ENCODE results near the gene PLCB2. TPM values are rescaled to one million over a fixed set of nuclear protein-coding genes. Genes with fewer than 3 reads are reported as not detected.

Gene PLCB2
- total RNA-seq, 1 experiment from 2014 or later: 1.7 TPM

- no TSS peak for BruUV-seq (replicated peaks)
- ATAC-seq (no peak), DNase-seq (ENCODE audit: low read depth, low spot score) (no peak)
- Histone ChIP-seq H3K4me1 (ENCODE audit: control insufficient read depth, insufficient read depth, low read length) (no peaks in the 10 kb centered on the region), H3K9me3 (ENCODE audit: control insufficient read depth, insufficient read depth, low read depth, low read length) (no peaks in the 10 kb centered on the region), H3K27ac (ENCODE audit: low read length) (no peak overlapping the region), H3K4me3 (ENCODE audit: low read depth in 2 of 2, low read length in 2 of 2) (no peak overlapping the region), H3K27me3 (ENCODE audit: control insufficient read depth, insufficient read depth, low read length) (no peaks in the 10 kb centered on the region), H3K36me3 (ENCODE audit: control insufficient read depth, insufficient read depth, low read length) (no peaks in the 10 kb centered on the region)
- TF ChIP-seq POLR2AphosphoS5 (IDR thresholded peaks at IDR 0.05; ENCODE audit: low read depth, low read length) (no peak), SIN3A (IDR thresholded peaks at IDR 0.05; ENCODE audit: borderline replicate concordance, insufficient read depth, low read depth, low read length) (no peak), TCF7L2 (IDR thresholded peaks at IDR 0.05; ENCODE audit: low read depth, low read length) (no peak)
- TF ChIP-seq, protein P1, sequence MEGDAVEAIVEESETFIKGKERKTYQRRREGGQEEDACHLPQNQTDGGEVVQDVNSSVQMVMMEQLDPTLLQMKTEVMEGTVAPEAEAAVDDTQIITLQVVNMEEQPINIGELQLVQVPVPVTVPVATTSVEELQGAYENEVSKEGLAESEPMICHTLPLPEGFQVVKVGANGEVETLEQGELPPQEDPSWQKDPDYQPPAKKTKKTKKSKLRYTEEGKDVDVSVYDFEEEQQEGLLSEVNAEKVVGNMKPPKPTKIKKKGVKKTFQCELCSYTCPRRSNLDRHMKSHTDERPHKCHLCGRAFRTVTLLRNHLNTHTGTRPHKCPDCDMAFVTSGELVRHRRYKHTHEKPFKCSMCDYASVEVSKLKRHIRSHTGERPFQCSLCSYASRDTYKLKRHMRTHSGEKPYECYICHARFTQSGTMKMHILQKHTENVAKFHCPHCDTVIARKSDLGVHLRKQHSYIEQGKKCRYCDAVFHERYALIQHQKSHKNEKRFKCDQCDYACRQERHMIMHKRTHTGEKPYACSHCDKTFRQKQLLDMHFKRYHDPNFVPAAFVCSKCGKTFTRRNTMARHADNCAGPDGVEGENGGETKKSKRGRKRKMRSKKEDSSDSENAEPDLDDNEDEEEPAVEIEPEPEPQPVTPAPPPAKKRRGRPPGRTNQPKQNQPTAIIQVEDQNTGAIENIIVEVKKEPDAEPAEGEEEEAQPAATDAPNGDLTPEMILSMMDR (IDR thresholded peaks at IDR 0.05): no peak
- TF ChIP-seq, protein P2, sequence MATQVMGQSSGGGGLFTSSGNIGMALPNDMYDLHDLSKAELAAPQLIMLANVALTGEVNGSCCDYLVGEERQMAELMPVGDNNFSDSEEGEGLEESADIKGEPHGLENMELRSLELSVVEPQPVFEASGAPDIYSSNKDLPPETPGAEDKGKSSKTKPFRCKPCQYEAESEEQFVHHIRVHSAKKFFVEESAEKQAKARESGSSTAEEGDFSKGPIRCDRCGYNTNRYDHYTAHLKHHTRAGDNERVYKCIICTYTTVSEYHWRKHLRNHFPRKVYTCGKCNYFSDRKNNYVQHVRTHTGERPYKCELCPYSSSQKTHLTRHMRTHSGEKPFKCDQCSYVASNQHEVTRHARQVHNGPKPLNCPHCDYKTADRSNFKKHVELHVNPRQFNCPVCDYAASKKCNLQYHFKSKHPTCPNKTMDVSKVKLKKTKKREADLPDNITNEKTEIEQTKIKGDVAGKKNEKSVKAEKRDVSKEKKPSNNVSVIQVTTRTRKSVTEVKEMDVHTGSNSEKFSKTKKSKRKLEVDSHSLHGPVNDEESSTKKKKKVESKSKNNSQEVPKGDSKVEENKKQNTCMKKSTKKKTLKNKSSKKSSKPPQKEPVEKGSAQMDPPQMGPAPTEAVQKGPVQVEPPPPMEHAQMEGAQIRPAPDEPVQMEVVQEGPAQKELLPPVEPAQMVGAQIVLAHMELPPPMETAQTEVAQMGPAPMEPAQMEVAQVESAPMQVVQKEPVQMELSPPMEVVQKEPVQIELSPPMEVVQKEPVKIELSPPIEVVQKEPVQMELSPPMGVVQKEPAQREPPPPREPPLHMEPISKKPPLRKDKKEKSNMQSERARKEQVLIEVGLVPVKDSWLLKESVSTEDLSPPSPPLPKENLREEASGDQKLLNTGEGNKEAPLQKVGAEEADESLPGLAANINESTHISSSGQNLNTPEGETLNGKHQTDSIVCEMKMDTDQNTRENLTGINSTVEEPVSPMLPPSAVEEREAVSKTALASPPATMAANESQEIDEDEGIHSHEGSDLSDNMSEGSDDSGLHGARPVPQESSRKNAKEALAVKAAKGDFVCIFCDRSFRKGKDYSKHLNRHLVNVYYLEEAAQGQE (IDR thresholded peaks at IDR 0.05; ENCODE audit: insufficient read depth in 1 of 2, low read depth in 2 of 2, low read length in 1 of 2): no peak
- POLR2A ChIA-PET: interaction anchor here (0.6 kb wide), 1 partner anchor 34 kb away, joined by 3 read pairs; no protein-coding TSS in a partner anchor
- CTCF ChIA-PET: interaction anchor here (0.7 to 1.4 kb wide), 3 partner anchors 33 to 46 kb away, joined by 3 to 4 read pairs (median 3); no protein-coding TSS in a partner anchor
- in situ Hi-C loops (cut with HindIII; ENCODE audit: low pct_unique_long_range_greater_than_20kb, low sequenced_read_pairs) (no loop called here), intact Hi-C loops (cut with micrococcal nuclease; ENCODE audit: unreplicated experiment) (loop anchor here (5.0 to 10.0 kb wide), 2 partner anchors 145 to 232 kb away; no protein-coding TSS in a partner anchor)
Observed at GRCh38 chr15:40276927-40277326, 30.8 kb downstream of the PLCB2 start.

- Histone ChIP-seq H3K27ac (ENCODE audit: low read length) (no peak overlapping the region), H3K4me3 (ENCODE audit: low read depth in 2 of 2, low read length in 2 of 2) (no peak overlapping the region), H3K36me3 (ENCODE audit: control insufficient read depth, insufficient read depth, low read length) (no peaks in the 10 kb centered on the region), H3K27me3 (ENCODE audit: control insufficient read depth, insufficient read depth, low read length) (no peaks in the 10 kb centered on the region), H3K9me3 (ENCODE audit: control insufficient read depth, insufficient read depth, low read depth, low read length) (no peaks in the 10 kb centered on the region), H3K4me1 (ENCODE audit: control insufficient read depth, insufficient read depth, low read length) (no peaks in the 10 kb centered on the region)
- no peak for ATAC-seq
- POLR2A ChIA-PET: no interaction called here
- CTCF ChIA-PET: interaction anchor here (0.5 to 1.8 kb wide), 4 partner anchors 9 to 231 kb away, joined by 3 to 6 read pairs (median 3); no protein-coding TSS in a partner anchor
- BruUV-seq (replicated peaks): no TSS peak
- no peak for DNase-seq (ENCODE audit: low read depth, low spot score)
- TF ChIP-seq, protein P2 (IDR thresholded peaks at IDR 0.05; ENCODE audit: insufficient read depth in 1 of 2, low read depth in 2 of 2, low read length in 1 of 2): no peak
- TF ChIP-seq TCF7L2 (IDR thresholded peaks at IDR 0.05; ENCODE audit: low read depth, low read length) (no peak), POLR2AphosphoS5 (IDR thresholded peaks at IDR 0.05; ENCODE audit: low read depth, low read length) (no peak), SIN3A (IDR thresholded peaks at IDR 0.05; ENCODE audit: borderline replicate concordance, insufficient read depth, low read depth, low read length) (no peak)
- TF ChIP-seq, protein P1 (IDR thresholded peaks at IDR 0.05): no peak
- in situ Hi-C loops (cut with HindIII; ENCODE audit: low pct_unique_long_range_greater_than_20kb, low sequenced_read_pairs) (no loop called here), intact Hi-C loops (cut with micrococcal nuclease; ENCODE audit: unreplicated experiment) (loop anchor here (2.0 to 10.0 kb wide), 3 partner anchors 59 to 231 kb away; no protein-coding TSS in a partner anchor)
Observed at GRCh38 chr15:40275954-40276353, 31.8 kb downstream of the PLCB2 start.

All from Panc1 (cell line).